ENCODE measurements around the gene VSIG10. TPM values are rescaled to one million over a fixed set of nuclear protein-coding genes. Genes with fewer than 3 reads are reported as not detected.

Gene VSIG10
- total and polyA plus RNA-seq, 2 of the 13 experiments (the other 11 are each of a cell fraction or from before 2014, with no cell fraction given) = 25.6 to 42.5 TPM

DNA sequence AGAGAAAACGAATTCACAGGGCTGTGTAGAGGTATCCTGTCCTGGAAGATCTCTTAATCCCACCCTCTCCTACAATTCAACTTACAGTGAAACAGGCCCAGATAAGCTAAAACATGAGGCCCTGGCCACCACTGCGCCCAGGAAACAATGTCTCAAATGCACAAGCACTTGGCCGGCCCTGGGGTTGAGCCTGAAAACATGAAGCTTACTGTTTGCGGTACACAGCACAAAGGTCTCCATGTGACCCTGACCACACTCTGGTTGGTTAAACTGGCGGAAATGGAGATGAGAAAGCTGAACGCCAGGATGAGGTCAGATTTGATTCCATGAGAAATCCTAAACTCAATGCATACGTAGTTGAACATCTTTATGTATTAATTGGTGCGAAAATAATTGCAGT lies 59.2 kb downstream of the VSIG10 start (continued):
- TF ChIP-seq, protein P1, sequence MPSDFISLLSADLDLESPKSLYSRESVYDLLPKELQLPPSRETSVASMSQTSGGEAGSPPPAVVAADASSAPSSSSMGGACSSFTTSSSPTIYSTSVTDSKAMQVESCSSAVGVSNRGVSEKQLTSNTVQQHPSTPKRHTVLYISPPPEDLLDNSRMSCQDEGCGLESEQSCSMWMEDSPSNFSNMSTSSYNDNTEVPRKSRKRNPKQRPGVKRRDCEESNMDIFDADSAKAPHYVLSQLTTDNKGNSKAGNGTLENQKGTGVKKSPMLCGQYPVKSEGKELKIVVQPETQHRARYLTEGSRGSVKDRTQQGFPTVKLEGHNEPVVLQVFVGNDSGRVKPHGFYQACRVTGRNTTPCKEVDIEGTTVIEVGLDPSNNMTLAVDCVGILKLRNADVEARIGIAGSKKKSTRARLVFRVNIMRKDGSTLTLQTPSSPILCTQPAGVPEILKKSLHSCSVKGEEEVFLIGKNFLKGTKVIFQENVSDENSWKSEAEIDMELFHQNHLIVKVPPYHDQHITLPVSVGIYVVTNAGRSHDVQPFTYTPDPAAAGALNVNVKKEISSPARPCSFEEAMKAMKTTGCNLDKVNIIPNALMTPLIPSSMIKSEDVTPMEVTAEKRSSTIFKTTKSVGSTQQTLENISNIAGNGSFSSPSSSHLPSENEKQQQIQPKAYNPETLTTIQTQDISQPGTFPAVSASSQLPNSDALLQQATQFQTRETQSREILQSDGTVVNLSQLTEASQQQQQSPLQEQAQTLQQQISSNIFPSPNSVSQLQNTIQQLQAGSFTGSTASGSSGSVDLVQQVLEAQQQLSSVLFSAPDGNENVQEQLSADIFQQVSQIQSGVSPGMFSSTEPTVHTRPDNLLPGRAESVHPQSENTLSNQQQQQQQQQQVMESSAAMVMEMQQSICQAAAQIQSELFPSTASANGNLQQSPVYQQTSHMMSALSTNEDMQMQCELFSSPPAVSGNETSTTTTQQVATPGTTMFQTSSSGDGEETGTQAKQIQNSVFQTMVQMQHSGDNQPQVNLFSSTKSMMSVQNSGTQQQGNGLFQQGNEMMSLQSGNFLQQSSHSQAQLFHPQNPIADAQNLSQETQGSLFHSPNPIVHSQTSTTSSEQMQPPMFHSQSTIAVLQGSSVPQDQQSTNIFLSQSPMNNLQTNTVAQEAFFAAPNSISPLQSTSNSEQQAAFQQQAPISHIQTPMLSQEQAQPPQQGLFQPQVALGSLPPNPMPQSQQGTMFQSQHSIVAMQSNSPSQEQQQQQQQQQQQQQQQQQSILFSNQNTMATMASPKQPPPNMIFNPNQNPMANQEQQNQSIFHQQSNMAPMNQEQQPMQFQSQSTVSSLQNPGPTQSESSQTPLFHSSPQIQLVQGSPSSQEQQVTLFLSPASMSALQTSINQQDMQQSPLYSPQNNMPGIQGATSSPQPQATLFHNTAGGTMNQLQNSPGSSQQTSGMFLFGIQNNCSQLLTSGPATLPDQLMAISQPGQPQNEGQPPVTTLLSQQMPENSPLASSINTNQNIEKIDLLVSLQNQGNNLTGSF (CRISPR knock-in tag; IDR thresholded peaks at IDR 0.05) = no peak
- no peak for TF ChIP-seq SMC3 (IDR thresholded peaks at IDR 0.05; ENCODE audit: low read length)
- TF ChIP-seq ARNT (IDR thresholded peaks at IDR 0.05) = no peak
- TF ChIP-seq, protein P2, sequence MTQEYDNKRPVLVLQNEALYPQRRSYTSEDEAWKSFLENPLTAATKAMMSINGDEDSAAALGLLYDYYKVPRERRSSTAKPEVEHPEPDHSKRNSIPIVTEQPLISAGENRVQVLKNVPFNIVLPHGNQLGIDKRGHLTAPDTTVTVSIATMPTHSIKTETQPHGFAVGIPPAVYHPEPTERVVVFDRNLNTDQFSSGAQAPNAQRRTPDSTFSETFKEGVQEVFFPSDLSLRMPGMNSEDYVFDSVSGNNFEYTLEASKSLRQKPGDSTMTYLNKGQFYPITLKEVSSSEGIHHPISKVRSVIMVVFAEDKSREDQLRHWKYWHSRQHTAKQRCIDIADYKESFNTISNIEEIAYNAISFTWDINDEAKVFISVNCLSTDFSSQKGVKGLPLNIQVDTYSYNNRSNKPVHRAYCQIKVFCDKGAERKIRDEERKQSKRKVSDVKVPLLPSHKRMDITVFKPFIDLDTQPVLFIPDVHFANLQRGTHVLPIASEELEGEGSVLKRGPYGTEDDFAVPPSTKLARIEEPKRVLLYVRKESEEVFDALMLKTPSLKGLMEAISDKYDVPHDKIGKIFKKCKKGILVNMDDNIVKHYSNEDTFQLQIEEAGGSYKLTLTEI (CRISPR knock-in tag; conservative IDR thresholded peaks at IDR 0.05) = no peak
- TF ChIP-seq ZBTB38 (CRISPR knock-in tag; IDR thresholded peaks at IDR 0.05) = peak; percentile 78
- TF ChIP-seq, protein P3, sequence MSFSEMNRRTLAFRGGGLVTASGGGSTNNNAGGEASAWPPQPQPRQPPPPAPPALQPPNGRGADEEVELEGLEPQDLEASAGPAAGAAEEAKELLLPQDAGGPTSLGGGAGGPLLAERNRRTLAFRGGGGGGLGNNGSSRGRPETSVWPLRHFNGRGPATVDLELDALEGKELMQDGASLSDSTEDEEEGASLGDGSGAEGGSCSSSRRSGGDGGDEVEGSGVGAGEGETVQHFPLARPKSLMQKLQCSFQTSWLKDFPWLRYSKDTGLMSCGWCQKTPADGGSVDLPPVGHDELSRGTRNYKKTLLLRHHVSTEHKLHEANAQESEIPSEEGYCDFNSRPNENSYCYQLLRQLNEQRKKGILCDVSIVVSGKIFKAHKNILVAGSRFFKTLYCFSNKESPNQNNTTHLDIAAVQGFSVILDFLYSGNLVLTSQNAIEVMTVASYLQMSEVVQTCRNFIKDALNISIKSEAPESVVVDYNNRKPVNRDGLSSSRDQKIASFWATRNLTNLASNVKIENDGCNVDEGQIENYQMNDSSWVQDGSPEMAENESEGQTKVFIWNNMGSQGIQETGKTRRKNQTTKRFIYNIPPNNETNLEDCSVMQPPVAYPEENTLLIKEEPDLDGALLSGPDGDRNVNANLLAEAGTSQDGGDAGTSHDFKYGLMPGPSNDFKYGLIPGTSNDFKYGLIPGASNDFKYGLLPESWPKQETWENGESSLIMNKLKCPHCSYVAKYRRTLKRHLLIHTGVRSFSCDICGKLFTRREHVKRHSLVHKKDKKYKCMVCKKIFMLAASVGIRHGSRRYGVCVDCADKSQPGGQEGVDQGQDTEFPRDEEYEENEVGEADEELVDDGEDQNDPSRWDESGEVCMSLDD (CRISPR knock-in tag; IDR thresholded peaks at IDR 0.05; ENCODE audit: borderline replicate concordance) = no peak
- TF ChIP-seq ZNF567 (CRISPR knock-in tag; IDR thresholded peaks at IDR 0.05; ENCODE audit: borderline replicate concordance) = no peak
- no peak for TF ChIP-seq TCF7L2 (IDR thresholded peaks at IDR 0.05; ENCODE audit: low read depth, low read length)
- TF ChIP-seq ISL2 (CRISPR knock-in tag; IDR thresholded peaks at IDR 0.05) = no peak
- TF ChIP-seq MYC (CRISPR knock-in tag; IDR thresholded peaks at IDR 0.05; ENCODE audit: borderline replicate concordance) = no peak
- TF ChIP-seq HNRNPL (IDR thresholded peaks at IDR 0.05; ENCODE audit: low read depth, low read length) = no peak
- TF ChIP-seq, protein P4, sequence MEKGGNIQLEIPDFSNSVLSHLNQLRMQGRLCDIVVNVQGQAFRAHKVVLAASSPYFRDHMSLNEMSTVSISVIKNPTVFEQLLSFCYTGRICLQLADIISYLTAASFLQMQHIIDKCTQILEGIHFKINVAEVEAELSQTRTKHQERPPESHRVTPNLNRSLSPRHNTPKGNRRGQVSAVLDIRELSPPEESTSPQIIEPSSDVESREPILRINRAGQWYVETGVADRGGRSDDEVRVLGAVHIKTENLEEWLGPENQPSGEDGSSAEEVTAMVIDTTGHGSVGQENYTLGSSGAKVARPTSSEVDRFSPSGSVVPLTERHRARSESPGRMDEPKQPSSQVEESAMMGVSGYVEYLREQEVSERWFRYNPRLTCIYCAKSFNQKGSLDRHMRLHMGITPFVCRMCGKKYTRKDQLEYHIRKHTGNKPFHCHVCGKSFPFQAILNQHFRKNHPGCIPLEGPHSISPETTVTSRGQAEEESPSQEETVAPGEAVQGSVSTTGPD (CRISPR knock-in tag; IDR thresholded peaks at IDR 0.05) = no peak
- TF ChIP-seq ZSCAN25 (CRISPR knock-in tag; IDR thresholded peaks at IDR 0.05) = no peak
- TF ChIP-seq RNF2 (conservative IDR thresholded peaks at IDR 0.05; ENCODE audit: low read depth) = no peak
- TF ChIP-seq, protein P5, sequence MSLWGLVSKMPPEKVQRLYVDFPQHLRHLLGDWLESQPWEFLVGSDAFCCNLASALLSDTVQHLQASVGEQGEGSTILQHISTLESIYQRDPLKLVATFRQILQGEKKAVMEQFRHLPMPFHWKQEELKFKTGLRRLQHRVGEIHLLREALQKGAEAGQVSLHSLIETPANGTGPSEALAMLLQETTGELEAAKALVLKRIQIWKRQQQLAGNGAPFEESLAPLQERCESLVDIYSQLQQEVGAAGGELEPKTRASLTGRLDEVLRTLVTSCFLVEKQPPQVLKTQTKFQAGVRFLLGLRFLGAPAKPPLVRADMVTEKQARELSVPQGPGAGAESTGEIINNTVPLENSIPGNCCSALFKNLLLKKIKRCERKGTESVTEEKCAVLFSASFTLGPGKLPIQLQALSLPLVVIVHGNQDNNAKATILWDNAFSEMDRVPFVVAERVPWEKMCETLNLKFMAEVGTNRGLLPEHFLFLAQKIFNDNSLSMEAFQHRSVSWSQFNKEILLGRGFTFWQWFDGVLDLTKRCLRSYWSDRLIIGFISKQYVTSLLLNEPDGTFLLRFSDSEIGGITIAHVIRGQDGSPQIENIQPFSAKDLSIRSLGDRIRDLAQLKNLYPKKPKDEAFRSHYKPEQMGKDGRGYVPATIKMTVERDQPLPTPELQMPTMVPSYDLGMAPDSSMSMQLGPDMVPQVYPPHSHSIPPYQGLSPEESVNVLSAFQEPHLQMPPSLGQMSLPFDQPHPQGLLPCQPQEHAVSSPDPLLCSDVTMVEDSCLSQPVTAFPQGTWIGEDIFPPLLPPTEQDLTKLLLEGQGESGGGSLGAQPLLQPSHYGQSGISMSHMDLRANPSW (CRISPR knock-in tag; IDR thresholded peaks at IDR 0.05; ENCODE audit: borderline replicate concordance) = no peak
